Measurements from ENCODE around the gene MDH2. TPM values are rescaled to one million over a fixed set of nuclear protein-coding genes. Genes with fewer than 3 reads are reported as not detected.
"Not testable (repeated sequence)": the region's sequence is repeated elsewhere in the genome, so short reads cannot be mapped to it uniquely, and the experiment has no call there.

MDH2 gene, protein sequence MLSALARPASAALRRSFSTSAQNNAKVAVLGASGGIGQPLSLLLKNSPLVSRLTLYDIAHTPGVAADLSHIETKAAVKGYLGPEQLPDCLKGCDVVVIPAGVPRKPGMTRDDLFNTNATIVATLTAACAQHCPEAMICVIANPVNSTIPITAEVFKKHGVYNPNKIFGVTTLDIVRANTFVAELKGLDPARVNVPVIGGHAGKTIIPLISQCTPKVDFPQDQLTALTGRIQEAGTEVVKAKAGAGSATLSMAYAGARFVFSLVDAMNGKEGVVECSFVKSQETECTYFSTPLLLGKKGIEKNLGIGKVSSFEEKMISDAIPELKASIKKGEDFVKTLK
- 78.9 TPM for total RNA-seq

DNA sequence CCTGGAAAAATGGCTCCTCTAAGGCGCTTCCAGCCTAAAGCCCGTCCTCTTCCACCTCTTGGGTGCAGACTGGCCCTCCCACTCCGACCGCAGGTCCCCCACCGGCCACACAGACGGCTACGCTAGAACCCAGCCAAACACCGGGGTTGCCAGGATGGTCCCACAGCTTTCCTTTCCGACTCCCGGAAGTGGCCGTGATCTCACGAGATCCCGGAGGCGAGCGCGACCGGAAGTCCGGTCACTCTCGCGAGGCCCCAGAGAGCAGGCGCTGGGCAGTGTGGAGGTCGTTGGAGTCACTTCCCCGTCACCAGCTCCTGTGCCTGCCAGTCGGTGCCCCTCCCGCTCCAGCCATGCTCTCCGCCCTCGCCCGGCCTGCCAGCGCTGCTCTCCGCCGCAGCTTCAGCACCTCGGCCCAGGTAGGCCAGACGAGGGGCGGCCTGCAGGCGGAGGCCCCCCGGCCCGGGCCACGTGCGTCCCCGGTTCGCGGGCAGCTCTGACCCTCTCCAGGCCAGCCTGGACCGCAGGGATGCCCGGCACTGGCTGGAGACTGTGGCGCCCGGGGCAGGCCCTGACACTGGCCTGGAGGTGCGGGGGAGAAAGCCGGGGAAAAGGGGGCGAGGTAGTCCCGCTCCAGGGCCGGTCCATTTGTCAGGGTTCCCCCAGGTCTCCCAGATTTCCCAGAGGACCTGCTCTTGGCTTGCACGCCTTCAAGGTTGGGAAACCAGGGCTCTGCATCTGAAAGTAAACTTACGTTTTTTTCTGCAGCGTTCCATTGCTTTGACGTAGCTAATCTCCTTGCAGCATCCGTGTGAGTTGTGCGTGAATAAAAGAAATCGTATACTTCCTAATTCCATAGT is at the start of gene MDH2, which contains the start of gene STYXL1:
Gene MDH2, plus strand, starts transcription at position 296 of the 857 bp plus-strand sequence. Its CDS starts 55 bp downstream, at position 351.
Gene STYXL1, minus strand, starts transcription at position 190 of the 857 bp plus-strand sequence. CDS start 17,477 bp downstream, outside the sequence.
- DNase-seq = peak; percentile 97

GRCh38 chr7:76000566-76000965 is 47.3 kb upstream of the MDH2 start:
- no peak for DNase-seq

DNA sequence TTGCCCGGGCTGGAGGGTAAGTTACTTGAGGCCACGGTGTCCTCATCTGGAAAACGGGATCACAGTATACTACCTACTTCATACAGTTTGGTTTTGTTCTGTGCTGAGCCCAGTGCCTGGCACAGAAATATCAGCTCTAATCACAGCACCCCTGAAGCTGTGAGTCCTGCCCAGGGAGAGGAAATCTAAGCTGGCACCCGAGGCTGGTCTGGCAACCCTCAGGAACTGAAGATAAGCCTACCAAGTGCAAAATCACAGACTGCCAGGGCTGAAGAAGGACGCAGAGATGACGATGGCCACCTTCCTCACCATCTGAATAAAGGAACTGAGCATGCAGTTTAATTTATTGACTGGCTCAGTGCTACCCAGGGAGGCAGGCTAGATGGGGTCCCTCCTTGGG is 45.8 kb upstream of the MDH2 start:
- no peak for DNase-seq

- DNase-seq = no peak
These were observed 45.1 kb upstream of the MDH2 start for GRCh38 chr7:76002822-76003221.

DNA sequence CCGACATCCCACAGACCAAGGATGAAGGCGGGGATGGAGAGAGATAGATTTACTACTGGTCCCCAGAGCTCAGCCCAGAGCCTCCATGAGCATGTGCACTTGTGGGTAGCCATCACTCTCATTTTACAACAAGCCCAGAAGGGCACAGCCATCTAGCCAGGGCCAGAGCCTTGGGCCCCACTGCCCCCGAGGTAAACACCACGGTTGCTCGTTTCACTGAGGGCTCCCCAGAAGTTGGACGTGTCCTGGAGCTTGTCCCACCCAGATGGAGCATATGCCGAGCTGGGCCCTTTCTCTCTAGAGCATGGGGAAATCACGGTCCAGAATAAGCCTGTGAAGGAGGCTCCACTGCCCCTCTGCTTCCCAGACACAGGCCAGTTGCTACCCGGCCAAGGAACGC is 44.6 kb upstream of the MDH2 start:
- no peak for DNase-seq

GRCh38 chr7:76005004-76005403 is 42.9 kb upstream of the MDH2 start:
- DNase-seq = not testable (repeated sequence)

DNA sequence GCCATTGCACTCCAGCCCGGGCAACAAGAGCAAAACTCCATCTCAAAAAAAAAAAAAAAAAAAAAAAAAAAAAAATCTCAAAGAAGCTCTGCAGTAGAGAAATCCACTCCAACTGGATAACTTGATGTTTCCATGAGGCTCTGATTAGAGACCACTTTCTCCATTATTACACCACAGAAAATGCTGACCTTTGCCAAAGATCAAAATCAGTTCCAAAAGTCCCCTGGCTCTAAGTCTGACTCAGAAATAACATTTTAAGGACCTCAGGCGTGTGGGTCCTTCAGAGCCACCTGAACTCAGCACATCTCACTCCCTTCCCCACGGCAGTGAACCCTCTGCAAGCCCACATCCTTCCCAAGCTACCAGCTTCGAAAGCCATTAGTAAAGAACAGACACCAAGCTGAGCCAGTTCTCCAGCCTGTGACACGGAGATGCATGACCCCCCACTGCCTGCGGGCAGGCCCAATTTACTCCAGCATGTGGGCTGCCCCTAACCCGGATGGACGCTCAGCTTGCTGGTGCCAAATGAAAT is 39.7 kb upstream of the MDH2 start:
- no peak for DNase-seq

DNA sequence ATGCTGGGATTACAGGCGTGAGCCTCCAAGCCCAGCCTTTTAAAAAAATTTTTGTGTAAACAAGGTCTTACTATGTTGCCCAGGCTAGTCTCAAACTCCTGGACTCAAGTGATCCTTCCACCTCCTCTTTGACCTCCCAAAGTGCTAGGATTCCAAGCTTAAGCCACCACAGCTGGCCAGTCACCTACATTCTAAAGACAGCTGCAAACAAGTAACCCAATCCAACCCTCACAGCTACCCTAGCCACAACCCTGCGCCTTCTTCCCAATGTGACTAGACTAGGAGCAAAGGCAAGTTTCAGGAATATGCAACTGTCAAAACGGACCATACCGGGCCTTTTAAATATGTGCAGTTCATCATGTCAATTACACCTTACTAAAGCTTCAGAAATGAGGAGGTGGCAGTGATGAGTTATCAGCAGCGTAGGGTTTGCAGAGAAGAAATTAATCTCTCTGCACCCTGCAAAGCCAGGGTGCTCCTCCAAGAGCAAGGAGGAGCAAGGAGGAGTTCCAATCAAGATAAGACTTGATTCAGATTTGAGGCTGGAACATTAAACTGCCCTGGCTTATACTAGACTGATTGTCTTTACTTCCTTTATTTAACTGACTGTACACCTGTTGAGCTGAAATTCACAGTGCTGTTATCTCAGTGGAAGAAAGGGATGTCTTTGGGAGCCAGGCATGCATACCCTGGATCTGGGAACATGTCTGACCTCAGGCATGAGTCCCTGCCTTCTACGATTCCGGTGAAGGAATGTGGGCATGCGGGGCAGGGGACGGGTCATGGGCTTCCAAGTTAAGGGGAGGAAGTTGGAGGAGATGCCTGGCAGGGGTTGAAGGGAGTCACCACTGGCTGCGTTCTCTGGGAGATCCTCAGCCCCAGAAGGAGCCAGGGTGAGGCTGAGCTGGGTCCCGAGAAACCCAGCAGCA is 38.0 kb upstream of the MDH2 start:
- DNase-seq = peak; percentile 41

GRCh38 chr7:76011442-76011861 is 36.5 kb upstream of the MDH2 start:
- peak; percentile 92 for DNase-seq

GRCh38 chr7:76016191-76016947 is 31.5 kb upstream of the MDH2 start:
- DNase-seq = no peak

DNA sequence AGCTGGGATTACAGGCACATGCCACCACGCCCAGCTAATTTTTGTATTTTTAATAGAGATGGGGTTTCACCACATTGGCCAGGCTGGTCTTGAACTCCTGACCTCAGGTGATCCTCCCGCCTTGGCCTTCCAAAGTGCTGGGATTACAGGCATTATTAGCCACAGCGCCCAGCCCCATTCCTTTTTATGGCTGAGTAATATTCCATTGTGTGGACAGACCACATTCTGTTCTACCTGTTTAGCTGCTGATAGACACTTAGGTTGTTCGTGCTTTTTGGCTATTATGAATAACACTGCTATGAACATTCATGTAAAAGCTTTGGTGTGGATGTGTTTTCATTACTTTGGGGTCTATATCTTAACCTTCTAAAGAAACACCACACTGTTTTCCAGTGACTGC is 29.4 kb upstream of the MDH2 start:
- DNase-seq = not testable (repeated sequence)

GRCh38 chr7:76020031-76020714 is 27.7 kb upstream of the MDH2 start:
- DNase-seq = peak; percentile 87

DNA sequence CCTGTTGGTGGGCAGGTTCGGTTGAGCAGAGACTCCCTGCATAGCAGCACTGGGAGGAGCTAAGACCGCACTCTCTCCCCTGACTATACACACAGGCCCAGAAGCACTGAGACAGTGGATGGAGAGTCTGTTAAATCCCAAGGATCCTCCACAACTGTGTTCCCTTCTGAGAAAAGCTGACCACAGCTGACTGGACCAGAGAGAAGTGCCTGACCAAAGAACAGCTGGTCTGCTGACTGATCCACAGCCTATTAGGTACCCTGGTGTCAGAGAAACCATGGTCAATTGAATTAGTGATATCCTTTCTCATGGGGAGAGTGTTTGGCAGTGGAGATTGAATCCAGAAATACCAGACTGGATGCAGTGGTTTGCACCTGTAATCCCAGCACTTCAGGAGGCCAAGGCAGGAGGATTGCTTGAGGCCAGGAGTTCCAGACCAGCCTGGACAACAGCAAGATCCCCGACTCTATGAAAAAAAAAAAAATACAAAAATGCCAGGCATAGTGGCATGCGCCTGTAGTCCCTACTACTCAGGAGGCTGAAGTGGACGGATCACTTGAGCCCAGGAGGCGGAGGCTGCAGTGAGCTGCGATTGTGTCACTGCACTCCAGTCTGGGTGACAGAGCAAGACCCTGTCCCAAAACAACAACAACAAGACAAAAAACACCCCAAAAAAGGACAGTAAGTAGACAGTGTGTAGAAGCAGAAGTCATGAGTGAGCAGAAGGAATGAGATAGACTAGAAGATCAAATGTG is 25.7 kb upstream of the MDH2 start:
- no peak for DNase-seq

GRCh38 chr7:76023002-76023401 is 24.9 kb upstream of the MDH2 start:
- DNase-seq = no peak

DNA sequence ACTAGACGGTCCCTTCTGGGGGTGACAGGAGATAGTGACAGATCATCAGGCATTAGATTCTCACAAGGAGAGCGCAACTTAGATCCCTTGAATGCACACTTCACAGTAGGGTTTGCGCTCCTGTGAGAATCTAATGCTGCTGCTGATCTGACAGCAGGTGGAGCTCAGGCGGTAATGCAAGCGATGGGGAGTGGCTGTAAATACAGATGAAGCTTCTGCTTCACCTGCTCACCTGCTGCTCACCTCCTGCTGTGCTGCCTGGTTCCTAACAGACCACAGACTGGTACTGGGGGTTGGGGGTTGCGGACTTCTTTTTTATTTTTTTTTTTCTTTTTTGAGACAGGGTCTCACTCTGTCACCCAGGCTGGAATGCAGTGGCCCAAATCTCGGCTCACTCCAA is 18.2 kb upstream of the MDH2 start:
- DNase-seq = not testable (repeated sequence)

- no peak for DNase-seq
These were observed 15.9 kb upstream of the MDH2 start for GRCh38 chr7:76031964-76032363.

- DNase-seq = no peak
These were observed 10.6 kb upstream of the MDH2 start for GRCh38 chr7:76037310-76037709.

GRCh38 chr7:76040126-76040525 is 7.8 kb upstream of the MDH2 start:
- DNase-seq = no peak

DNA sequence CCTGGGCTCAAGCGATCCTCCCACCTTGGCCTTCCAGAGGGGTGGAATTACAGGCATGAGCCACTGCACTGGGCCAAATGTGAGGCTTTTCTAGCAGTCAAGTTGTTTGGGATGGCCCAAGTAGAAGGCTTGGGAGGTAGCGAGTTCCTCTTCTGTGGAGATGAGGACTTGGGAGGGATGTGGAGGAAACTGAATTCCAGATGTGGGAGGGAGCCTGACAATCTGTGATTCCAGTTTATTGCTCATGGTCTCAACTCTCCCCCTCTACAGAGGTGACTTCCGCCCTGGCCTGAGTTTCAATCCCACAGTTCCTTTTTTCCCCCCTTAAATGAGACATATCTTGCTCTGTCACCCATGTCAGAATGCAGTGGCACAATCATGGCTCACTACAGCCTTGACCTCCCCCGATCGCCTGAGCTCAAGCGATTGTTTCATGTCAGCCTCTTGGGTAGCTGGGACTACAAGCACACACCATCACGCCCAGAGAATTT is 3.5 kb upstream of the MDH2 start:
- DNase-seq = no peak
